ENCODE data around the gene UFC1.

UFC1 gene

DNA sequence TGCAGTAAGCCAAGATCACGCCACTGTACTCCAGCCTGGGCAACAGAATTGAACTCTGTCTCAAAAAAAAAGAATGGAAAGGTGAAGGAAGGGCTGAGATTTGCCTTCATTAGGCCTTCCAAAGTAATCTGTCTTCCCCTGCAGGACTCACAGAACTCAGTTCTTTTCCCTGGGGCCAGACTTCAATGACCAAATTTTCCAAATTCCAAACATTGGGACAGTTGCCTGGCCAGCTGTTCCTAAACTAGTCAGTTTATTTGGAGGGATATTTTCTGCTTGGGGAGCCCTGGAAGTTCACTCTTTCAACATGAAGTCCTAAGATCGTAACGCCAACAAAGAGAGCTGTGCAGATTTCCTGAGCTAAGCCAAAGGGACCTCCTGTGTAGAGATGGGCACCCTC, 15.9 kb upstream of the UFC1 start:
- FAIRE-seq = no peak

GRCh38 chr1:161138431-161138830, 15.3 kb upstream of the UFC1 start:
- FAIRE-seq = no peak

GRCh38 chr1:161139766-161140165, 14.0 kb upstream of the UFC1 start:
- FAIRE-seq = peak; percentile 94

DNA sequence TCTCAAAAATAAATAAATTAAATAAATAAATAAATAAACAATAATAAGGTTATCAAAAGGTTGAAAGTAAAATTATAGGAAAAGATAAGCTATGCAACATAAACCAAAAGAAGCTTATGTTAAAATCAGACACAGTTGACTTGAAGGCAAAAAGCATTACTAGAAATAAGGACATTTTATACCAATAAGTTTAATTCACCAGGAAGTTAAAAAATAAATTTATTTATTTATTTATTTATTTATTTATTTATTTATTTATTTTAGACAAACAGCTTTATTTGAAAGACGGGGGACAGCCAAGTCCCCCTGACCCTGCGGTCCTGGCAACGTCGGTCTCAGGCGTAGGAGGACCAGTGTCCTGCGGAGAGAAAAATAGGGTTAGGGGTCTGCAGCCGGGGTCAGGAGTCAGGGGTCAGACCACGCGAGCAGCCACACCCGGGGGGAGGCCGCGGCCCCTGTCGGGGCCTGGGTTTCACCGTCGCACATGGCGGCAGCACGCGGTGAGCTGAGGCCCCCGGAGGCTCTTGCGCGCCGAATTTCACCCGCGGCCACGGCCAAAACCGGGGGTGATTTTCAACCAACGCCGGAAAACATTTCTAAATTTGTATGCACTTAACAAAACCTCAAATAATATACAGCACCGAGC, 12.9 kb upstream of the UFC1 start:
- FAIRE-seq = no peak

- FAIRE-seq = no peak
These were observed 7.9 kb upstream of the UFC1 start for GRCh38 chr1:161145832-161146231.

GRCh38 chr1:161153176-161153575, 602 bp upstream of the UFC1 start:
- FAIRE-seq = no peak

- no peak for FAIRE-seq
These were observed 4.1 kb downstream of the UFC1 start for GRCh38 chr1:161157867-161158266.

DNA sequence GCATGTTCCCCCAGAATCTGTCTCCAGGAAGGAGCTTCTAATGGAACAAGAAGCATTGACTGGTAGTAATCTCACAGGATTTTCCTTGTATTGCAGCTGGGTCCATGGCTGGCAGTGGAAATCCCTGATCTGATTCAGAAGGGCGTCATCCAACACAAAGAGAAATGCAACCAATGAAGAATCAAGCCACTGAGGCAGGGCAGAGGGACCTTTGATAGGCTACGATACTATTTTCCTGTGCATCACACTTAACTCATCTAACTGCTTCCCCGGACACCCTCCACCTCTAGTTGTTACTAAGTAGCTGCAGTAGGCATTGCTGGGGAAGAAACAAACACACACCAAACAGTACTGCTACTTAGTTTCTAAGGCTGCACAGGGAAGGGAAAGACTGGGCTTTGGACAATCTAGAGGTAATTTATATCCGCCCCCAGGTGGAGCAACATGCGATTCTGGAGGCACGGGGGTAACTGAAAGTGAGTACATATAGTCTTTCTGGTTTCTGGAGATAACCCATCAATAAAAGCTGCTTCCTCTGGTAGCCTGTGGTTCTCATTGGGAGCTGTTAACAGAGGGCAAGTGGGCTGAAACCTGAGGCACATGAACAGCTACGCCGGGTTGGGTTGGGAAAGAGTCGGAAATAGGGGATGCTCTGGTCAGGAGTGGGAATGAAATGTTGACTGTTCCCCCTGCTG, 4.7 kb downstream of the UFC1 start:
- no peak for FAIRE-seq

DNA sequence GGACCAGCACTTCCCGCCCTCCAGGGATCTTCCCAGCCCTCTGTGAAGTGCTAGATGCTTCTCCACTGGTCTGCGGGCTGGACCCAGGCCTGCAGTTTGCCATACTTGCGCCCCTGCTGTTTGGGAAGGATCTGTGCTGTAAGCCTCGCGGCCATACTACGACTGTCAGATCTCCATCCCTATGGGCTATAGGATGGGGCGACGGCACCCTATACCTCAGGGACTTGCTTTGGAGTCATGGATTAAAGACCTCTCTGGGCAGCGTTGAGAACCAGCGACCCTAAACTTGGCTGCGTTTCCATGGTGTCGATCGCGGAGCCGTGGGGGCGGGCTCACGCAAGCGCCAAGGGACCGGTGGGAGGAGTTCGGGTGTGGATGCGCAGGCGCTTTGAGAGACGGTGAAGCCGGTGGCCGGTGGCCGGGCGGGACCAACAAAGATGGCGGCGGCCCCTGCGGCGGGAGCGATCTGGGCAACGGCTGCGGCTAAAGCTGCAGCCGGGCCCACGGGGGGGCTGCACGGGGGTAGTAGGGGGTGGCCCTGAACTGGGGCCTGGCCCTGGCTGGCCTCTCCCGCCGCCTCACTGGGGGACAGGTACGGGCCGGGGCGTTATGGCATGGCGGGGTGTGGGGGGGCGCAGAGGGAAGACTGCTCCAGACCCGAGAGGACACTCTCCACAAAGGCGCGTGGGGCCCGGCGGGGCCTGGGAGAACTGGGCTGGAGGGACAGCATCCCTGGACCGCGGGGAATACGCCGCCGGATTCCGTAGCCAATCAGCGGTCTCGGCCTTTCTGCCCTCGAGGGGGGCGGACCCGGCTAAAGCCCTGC, 5.5 kb downstream of the UFC1 start, which contains the start of gene USP21:
Gene USP21, plus strand, starts transcription at position 414 of the 826 bp plus-strand sequence. CDS start 1,141 bp downstream, outside the sequence.
- no peak for FAIRE-seq

DNA sequence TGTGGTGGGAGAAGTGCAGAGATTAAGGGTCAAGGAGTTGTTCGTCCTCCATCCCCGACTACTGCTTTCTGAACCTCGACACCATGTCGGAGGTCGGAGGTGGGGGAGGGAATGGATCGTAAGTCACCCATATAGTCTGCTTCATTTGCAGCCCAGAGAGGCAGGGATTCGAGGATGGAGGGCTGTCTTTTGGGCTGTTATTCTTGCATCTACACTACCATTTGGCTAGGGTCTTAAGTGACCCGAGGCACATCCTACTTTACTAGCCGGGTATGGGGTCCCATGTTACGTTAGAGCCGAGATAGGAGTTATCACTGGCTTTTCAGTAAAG, 6.1 kb downstream of the UFC1 start:
- FAIRE-seq = no peak

- FAIRE-seq = no peak
These were observed 6.9 kb downstream of the UFC1 start for GRCh38 chr1:161160671-161161145.

GRCh38 chr1:161161652-161162051, 7.9 kb downstream of the UFC1 start:
- FAIRE-seq = no peak

DNA sequence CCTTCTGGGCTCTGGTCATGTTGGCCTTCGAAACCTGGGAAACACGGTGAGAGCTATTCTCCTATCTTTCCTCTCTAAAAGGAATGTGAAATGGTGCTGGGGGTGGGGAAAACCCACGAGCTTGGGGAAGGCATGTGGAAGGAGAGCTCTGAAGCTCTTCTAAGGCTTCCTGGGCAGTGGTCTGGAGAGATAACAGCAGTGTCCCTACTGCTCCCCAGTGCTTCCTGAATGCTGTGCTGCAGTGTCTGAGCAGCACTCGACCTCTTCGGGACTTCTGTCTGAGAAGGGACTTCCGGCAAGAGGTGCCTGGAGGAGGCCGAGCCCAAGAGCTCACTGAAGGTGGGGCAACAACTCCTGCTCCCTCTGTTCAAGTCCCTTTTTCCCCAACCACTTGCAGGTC, 8.3 kb downstream of the UFC1 start:
- FAIRE-seq = no peak

GRCh38 chr1:161162806-161163205, 9.0 kb downstream of the UFC1 start:
- no peak for FAIRE-seq

GRCh38 chr1:161163793-161164192, 10.0 kb downstream of the UFC1 start:
- no peak for FAIRE-seq

GRCh38 chr1:161164901-161165610, 11.3 kb downstream of the UFC1 start:
- no peak for FAIRE-seq

- peak; percentile 98 for FAIRE-seq
These were observed 12.2 kb downstream of the UFC1 start, which contains the start of gene PPOX for GRCh38 chr1:161165742-161166668. PPOX (plus strand) TSS chr1:161166426; CDS start chr1:161166848, 422 bp downstream.

GRCh38 chr1:161166669-161167548, 13.1 kb downstream of the UFC1 start:
- FAIRE-seq = no peak

- no peak for FAIRE-seq
These were observed 15.1 kb downstream of the UFC1 start for GRCh38 chr1:161168906-161169305.

DNA sequence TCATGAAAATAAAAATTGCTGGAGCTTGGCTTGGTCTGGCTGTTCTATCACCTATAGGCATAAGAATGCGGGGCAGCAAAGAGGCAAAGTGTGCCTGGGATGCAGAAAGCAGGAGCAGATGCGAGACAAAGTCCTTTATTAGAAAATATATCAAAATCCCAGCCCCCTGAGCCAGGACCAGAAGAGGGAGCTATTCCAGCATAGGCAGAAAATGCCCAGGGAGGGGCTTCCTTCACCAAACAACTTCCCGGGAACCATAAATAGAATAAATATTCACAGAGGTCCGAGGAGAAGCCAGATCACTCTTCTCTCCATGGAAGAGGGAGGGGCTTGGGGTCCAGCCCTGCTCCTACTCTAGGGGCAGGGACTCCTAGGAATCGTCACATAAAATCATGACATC, 17.4 kb downstream of the UFC1 start:
- no peak for FAIRE-seq

GRCh38 chr1:161171696-161172095, 17.9 kb downstream of the UFC1 start:
- no peak for FAIRE-seq

All from G401.6 (cell line).